GM12874 (cell line): ENCODE data around the gene C3orf85.

Source experiments
- CTCF ChIP-seq: IDR thresholded peaks from 2 replicates; pipeline ENCODE4 v1.5.1; 2011; ENCODE audit warnings: low read depth, mild to moderate bottlenecking, control low read depth, low read length, moderate library complexity; ENCODE audit not compliant: insufficient read depth

The C3orf85 gene

GRCh38 chr3:109136523-109136922 lies at the start of gene C3orf85:
TSS of gene C3orf85 (plus strand) at chr3:109136719. CDS start at chr3:109136848, 129 bp downstream.
- no peak for TF ChIP-seq CTCF

GRCh38 chr3:109089265-109089664 lies 47.3 kb upstream of the C3orf85 start:
- TF ChIP-seq CTCF: no peak

- no peak for TF ChIP-seq CTCF
Observed at GRCh38 chr3:109091846-109092245, 44.7 kb upstream of the C3orf85 start.

GRCh38 chr3:109093561-109093960 lies 43.0 kb upstream of the C3orf85 start:
- no peak for TF ChIP-seq CTCF

- TF ChIP-seq CTCF: no peak
Observed at GRCh38 chr3:109095166-109095565, 41.4 kb upstream of the C3orf85 start.

- TF ChIP-seq CTCF: peak; percentile 48; the same call in 1 of the 2 replicates
Observed at GRCh38 chr3:109098079-109098644, 38.4 kb upstream of the C3orf85 start.

- no peak for TF ChIP-seq CTCF
Observed at GRCh38 chr3:109109574-109109973, 26.9 kb upstream of the C3orf85 start.
